Omental fat pad (tissue), 4 donors: Measurements from ENCODE around the gene ACTR10. TPM values are rescaled to one million over a fixed set of nuclear protein-coding genes. Genes with fewer than 3 reads are reported as not detected.
A peak's percentile ranks its signal among the peaks of the same experiment; 100 is the strongest.
"Not testable (repeated sequence)": the region's sequence is repeated elsewhere in the genome, so short reads cannot be mapped to it uniquely, and the experiment has no call there.

Experiments used
- ATAC-seq: fragments of 150-250 bp; one replicate; pipeline ENCODE4 v1.9.1; 2016; ENCODE audit warnings: mild to moderate bottlenecking, moderate library complexity; ENCODE audit not compliant: low FRiP score
- DNase-seq: peaks from one replicate; pipeline ENCODE4 v3.0.0-alpha.2; 2019; ENCODE audit warnings: low spot score
- total RNA-seq, 4 donors: library from RNA; depleted of rRNA; stranded (reverse); fragments of >200 nt; gene quantifications; one replicate each; pipeline ENCODE4 v1.1.0, GENCODE V29; 2016
- TF ChIP-seq, protein P1 (sequence below), 3 donors: fragments of 450-650 bp; IDR thresholded peaks; one replicate each; pipeline ENCODE4 v1.5.1; 2016 to 2017; ENCODE audit warnings: antibody characterized with exemption in 3 of 3, mild to moderate bottlenecking in 3 of 3, moderate library complexity in 2 of 3

ACTR10 gene
- total RNA-seq, 4 donors from 2014 or later = 37.7 to 71.4 (median 53.7) TPM

DNA sequence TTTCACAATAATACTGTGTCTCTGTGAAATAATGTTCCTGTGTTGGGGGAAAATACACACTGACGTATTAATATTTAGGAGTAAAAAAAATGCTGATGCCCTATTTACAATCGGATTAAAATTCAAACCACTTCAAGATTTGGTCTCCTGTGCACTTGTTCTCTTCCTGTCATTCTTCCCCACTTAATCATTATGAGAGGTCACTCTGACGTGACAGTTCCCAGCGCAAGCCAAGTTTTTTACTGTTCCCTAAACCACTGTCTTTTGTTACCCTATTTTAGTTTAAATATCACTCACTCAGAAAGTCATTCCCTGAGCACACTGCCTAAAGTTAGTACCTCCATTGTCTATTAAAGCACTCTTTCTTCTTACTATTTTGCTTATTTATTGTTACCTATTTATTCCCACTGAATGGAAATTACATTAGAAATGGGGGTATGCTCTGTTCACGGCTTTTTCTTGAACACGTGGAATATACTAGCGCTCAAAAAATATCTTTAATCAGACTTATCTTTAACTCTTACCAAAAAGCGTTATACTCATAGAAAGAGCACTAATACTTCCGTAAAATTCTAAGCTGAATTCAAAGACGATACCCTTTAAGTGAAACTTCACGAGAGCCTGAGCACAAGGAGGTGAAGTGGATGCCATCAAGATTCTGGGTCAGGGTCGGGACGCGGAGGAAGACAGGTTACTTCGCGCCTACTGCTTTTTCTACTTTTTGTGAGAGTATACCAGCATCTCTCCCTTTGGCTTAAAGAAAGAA, 44.0 kb downstream of the ACTR10 start:
- no peak for DNase-seq
- TF ChIP-seq, protein P1, sequence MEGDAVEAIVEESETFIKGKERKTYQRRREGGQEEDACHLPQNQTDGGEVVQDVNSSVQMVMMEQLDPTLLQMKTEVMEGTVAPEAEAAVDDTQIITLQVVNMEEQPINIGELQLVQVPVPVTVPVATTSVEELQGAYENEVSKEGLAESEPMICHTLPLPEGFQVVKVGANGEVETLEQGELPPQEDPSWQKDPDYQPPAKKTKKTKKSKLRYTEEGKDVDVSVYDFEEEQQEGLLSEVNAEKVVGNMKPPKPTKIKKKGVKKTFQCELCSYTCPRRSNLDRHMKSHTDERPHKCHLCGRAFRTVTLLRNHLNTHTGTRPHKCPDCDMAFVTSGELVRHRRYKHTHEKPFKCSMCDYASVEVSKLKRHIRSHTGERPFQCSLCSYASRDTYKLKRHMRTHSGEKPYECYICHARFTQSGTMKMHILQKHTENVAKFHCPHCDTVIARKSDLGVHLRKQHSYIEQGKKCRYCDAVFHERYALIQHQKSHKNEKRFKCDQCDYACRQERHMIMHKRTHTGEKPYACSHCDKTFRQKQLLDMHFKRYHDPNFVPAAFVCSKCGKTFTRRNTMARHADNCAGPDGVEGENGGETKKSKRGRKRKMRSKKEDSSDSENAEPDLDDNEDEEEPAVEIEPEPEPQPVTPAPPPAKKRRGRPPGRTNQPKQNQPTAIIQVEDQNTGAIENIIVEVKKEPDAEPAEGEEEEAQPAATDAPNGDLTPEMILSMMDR (IDR thresholded peaks at IDR 0.05) = no peak
- ATAC-seq = peak; percentile 37

DNA sequence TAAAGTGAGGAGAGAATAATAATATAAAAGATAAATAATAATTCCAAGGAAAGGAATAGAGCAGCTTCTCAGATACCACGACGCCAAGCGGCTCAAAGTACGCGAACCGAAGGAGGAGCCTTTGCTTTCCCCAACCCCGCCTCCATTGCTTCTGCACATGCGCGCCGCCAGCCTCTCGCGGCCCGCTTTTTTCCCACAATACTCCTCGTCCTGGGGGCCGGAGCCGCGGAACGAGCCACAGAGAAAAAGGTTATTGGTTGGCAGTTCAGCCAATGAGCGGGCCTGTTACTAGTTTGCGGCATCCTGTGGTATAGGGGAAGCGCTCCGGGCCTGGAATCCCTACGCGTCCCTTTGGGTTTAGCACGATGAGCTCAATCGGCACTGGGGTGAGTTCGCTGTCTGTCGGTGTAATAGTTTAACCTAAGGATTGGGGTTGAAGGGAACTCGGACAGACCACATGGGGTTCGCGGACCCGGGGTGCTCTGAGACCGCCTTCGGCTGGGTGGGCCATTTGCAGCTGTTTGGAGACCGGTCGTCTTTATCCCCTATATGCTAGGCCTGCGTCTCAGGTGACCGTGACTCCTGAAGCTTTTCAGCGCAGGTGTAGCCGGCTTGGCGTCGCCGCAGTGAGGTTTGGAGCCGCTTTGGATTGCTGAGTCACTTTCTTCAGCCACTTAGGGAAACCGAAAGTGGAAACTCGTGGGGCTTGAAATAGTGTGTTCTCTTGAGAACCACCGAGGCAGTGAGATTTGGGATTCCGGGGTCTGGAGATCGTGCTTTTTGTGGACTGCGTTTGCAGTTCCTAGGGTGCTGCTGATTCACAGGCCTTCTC, 44.8 kb downstream of the ACTR10 start, which contains the start of gene PSMA3:
TSS of gene PSMA3 (plus strand) at position 288 of the 832 bp plus-strand sequence. CDS start at position 366, 78 bp downstream.
- TF ChIP-seq, protein P1 (IDR thresholded peaks at IDR 0.05) = no peak
- DNase-seq (peak; percentile 91), ATAC-seq (peak; percentile 95)

DNA sequence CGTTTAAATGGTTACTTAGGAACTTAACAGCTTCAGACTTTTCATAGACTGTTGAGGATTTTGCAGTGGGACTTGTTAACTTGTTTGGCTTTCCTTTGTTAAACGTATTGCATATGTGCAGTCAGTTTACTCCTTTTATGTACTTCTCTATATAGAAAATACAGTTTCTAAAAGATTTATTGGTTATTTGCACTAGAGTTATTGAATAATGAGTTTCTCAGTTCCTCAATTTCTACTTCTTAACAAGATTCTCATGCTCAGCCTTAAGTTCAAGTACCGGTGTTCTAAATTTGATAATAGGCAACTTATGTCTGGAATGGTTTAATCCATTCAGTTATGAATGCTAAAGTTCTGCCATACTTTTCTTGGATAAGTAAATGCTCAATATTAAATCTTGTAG, 45.6 kb downstream of the ACTR10 start:
- ATAC-seq (no peak), DNase-seq (no peak)
- TF ChIP-seq, protein P1 (IDR thresholded peaks at IDR 0.05) = no peak

DNA sequence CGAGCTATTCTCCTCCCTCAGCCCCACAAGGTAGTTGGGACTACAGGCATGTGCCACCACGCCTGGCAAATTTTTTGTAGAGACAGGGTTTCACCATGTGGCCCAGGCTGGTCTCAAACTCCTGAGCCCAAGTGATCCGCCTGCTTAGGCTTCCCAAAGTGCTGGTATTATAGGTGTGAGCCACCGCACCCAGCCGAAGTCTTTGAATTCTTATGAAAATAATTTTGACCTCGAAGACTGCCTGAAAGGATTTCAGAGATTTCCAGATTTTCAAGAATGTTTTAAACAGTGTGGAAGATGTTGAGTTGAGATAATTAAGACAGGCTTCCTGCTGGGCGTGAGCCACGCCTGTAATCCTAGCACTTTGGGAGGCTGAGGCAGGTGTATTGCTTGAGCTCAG, 49.7 kb downstream of the ACTR10 start:
- ATAC-seq = no peak
- TF ChIP-seq, protein P1 (IDR thresholded peaks at IDR 0.05) = no peak
- no peak for DNase-seq

DNA sequence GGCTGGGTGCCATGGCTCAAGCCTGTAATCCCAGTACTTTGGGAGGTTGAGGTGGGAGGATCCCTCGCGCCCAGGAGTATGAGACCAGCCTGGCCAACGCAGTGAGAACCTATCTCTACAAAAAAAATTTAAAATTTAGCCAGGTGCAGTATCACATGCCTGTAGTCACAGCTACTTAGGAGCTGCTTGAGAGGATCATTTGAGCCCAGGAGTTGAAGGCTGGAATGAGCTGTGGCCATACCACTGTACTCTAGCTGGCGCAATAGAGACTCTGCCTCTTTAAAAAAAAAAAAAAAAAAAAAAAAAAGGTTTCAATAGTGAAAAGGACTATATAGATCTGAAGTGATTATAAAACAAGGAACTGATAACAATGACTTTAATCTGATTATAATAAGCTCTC, 58.2 kb downstream of the ACTR10 start:
- TF ChIP-seq, protein P1 (IDR thresholded peaks at IDR 0.05) = no peak
- ATAC-seq (no peak), DNase-seq (no peak)

DNA sequence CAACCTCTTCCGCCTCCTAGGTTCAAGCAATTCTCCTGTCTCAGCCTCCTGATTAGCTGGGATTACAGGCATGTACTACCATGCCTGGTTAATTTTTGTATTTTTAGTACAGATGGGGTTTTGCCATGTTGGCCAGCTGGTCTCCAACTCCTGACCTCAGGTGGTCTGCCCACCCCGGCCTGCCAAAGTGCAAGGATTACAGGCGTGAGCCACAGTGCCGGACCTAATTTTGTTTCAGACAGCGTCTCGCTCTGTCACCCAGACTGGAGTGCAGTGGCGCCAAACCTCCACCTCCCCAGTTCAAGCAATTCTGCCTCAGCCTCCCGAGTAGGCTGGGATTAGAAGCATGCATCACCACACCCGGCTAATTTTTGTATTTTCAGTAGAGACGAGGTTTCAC, 62.1 kb downstream of the ACTR10 start:
- ATAC-seq, DNase-seq: not testable (repeated sequence)

DNA sequence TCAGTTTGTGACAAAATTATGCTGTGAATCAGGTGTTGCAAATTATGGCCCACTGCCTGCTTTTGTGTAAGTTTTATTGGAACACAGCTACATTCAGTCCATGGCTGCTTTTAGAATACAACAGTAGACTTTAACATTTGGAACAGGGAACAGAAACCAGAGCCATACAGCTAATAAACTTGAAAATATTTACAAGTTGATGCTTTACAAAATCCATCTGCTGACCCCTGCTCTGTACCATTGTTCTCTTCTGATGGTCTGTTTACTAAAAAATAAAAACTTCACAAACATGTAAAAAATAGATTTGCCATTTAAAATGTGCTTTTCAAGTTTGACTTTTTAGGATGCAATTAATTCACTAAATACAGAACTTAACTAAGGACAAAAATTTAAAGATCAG, 65.5 kb downstream of the ACTR10 start:
- TF ChIP-seq, protein P1 (IDR thresholded peaks at IDR 0.05) = no peak
- no peak for DNase-seq
- ATAC-seq = no peak
